Activated naive CD8-positive, alpha-beta T cell treated with anti-CD3 and anti-CD28 coated beads for 36 hours (primary cell): Measurements from ENCODE around the gene SORCS1. TPM values are rescaled to one million over a fixed set of nuclear protein-coding genes. Genes with fewer than 3 reads are reported as not detected.

Experiments used
- DNase-seq: peaks from one replicate; pipeline ENCODE4 v3.0.0; 2021
- H3K27ac Mint-ChIP-seq: one replicate; pipeline ENCODE4 v1.8.0; 2022; ENCODE audit warnings: mild to moderate bottlenecking, moderate library complexity, mixed read lengths
- H3K27me3 Mint-ChIP-seq: one replicate; pipeline ENCODE4 v1.8.0; 2022; ENCODE audit warnings: mild to moderate bottlenecking, mixed read lengths
- H3K36me3 Mint-ChIP-seq: one replicate; pipeline ENCODE4 v1.8.0; 2021; ENCODE audit warnings: mild to moderate bottlenecking, mixed read lengths
- H3K4me1 Mint-ChIP-seq: one replicate; pipeline ENCODE4 v1.8.0; 2021; ENCODE audit warnings: mixed read lengths
- H3K4me3 Mint-ChIP-seq: one replicate; pipeline ENCODE4 v1.8.0; 2022; ENCODE audit warnings: mild to moderate bottlenecking, moderate library complexity, mixed read lengths
- H3K9me3 Mint-ChIP-seq: one replicate; pipeline ENCODE4 v1.8.0; 2022; ENCODE audit warnings: mixed read lengths
- total RNA-seq, 2 experiments: library from RNA; stranded (reverse); gene quantifications; one replicate each; pipeline ENCODE4 v1.2.3, GENCODE V29; 2021

The SORCS1 gene
- total RNA-seq, 2 experiments from 2014 or later, result not detected

GRCh38 chr10:106967452-106967851 is 197.1 kb downstream of the SORCS1 start:
- no peak overlapping the region for H3K4me3 Mint-ChIP-seq
- H3K9me3 Mint-ChIP-seq, result peaks cover 3% of the 10 kb centered on the region
- H3K4me1 Mint-ChIP-seq, result no peaks in the 10 kb centered on the region
- no peaks in the 10 kb centered on the region for H3K27me3 Mint-ChIP-seq
- H3K36me3 Mint-ChIP-seq, result no peaks in the 10 kb centered on the region
- DNase-seq, result no peak
- no peak overlapping the region for H3K27ac Mint-ChIP-seq

GRCh38 chr10:106960812-106961211 is 203.7 kb downstream of the SORCS1 start:
- H3K27me3 Mint-ChIP-seq, result no peaks in the 10 kb centered on the region

GRCh38 chr10:106959521-106959920 is 205.0 kb downstream of the SORCS1 start:
- no peak overlapping the region for H3K4me3 Mint-ChIP-seq
- no peak for DNase-seq
- no peak overlapping the region for H3K27ac Mint-ChIP-seq
- peaks cover 2% of the 10 kb centered on the region for H3K9me3 Mint-ChIP-seq
- no peaks in the 10 kb centered on the region for H3K27me3 Mint-ChIP-seq
- H3K36me3 Mint-ChIP-seq, result no peaks in the 10 kb centered on the region
- no peaks in the 10 kb centered on the region for H3K4me1 Mint-ChIP-seq

More at GRCh38 chr10:106960812-106961211, 203.7 kb downstream of the SORCS1 start:
- Mint-ChIP-seq H3K9me3 (peaks cover 2% of the 10 kb centered on the region), H3K4me3 (no peak overlapping the region), H3K27ac (no peak overlapping the region), H3K36me3 (no peaks in the 10 kb centered on the region), H3K4me1 (no peaks in the 10 kb centered on the region)
- DNase-seq, result no peak

- Mint-ChIP-seq H3K27ac (no peak overlapping the region), H3K27me3 (no peaks in the 10 kb centered on the region), H3K9me3 (peaks cover 2% of the 10 kb centered on the region), H3K4me3 (no peak overlapping the region), H3K4me1 (no peaks in the 10 kb centered on the region), H3K36me3 (no peaks in the 10 kb centered on the region)
- no peak for DNase-seq
Observed at GRCh38 chr10:106958589-106959361, 205.7 kb downstream of the SORCS1 start.

- Mint-ChIP-seq H3K4me1 (no peaks in the 10 kb centered on the region), H3K36me3 (no peaks in the 10 kb centered on the region), H3K9me3 (peaks cover 2% of the 10 kb centered on the region), H3K27me3 (no peaks in the 10 kb centered on the region), H3K27ac (no peak overlapping the region), H3K4me3 (no peak overlapping the region)
- no peak for DNase-seq
Observed at GRCh38 chr10:106957823-106958588, 206.5 kb downstream of the SORCS1 start.

GRCh38 chr10:106956216-106956915 is 208.1 kb downstream of the SORCS1 start:
- Mint-ChIP-seq H3K4me3 (no peak overlapping the region), H3K36me3 (no peaks in the 10 kb centered on the region), H3K4me1 (no peaks in the 10 kb centered on the region), H3K27ac (no peak overlapping the region), H3K27me3 (no peaks in the 10 kb centered on the region), H3K9me3 (no peaks in the 10 kb centered on the region)
- no peak for DNase-seq

GRCh38 chr10:106955133-106955532 is 209.4 kb downstream of the SORCS1 start:
- Mint-ChIP-seq H3K4me3 (no peak overlapping the region), H3K27me3 (no peaks in the 10 kb centered on the region), H3K4me1 (no peaks in the 10 kb centered on the region), H3K9me3 (no peaks in the 10 kb centered on the region), H3K36me3 (no peaks in the 10 kb centered on the region), H3K27ac (no peak overlapping the region)
- no peak for DNase-seq

- no peaks in the 10 kb centered on the region for H3K4me1 Mint-ChIP-seq
- no peak overlapping the region for H3K4me3 Mint-ChIP-seq
- no peaks in the 10 kb centered on the region for H3K36me3 Mint-ChIP-seq
- no peaks in the 10 kb centered on the region for H3K9me3 Mint-ChIP-seq
- no peak overlapping the region for H3K27ac Mint-ChIP-seq
- no peaks in the 10 kb centered on the region for H3K27me3 Mint-ChIP-seq
- no peak for DNase-seq
Observed at GRCh38 chr10:106952033-106952432, 212.5 kb downstream of the SORCS1 start.

GRCh38 chr10:106949680-106950478 is 214.6 kb downstream of the SORCS1 start:
- DNase-seq, result no peak
- Mint-ChIP-seq H3K4me1 (no peaks in the 10 kb centered on the region), H3K4me3 (no peak overlapping the region), H3K27me3 (no peaks in the 10 kb centered on the region), H3K36me3 (no peaks in the 10 kb centered on the region), H3K27ac (no peak overlapping the region), H3K9me3 (peaks cover 2% of the 10 kb centered on the region)

GRCh38 chr10:106947643-106948042 is 216.9 kb downstream of the SORCS1 start:
- no peaks in the 10 kb centered on the region for H3K4me1 Mint-ChIP-seq
- H3K9me3 Mint-ChIP-seq, result peaks cover 2% of the 10 kb centered on the region
- no peak overlapping the region for H3K4me3 Mint-ChIP-seq
- H3K27me3 Mint-ChIP-seq, result no peaks in the 10 kb centered on the region
- no peaks in the 10 kb centered on the region for H3K36me3 Mint-ChIP-seq
- no peak overlapping the region for H3K27ac Mint-ChIP-seq
- DNase-seq, result no peak

GRCh38 chr10:106942035-106942662 is 222.4 kb downstream of the SORCS1 start:
- Mint-ChIP-seq H3K27ac (no peak overlapping the region), H3K27me3 (no peaks in the 10 kb centered on the region), H3K36me3 (no peaks in the 10 kb centered on the region), H3K9me3 (peaks cover 2% of the 10 kb centered on the region), H3K4me3 (no peak overlapping the region), H3K4me1 (no peaks in the 10 kb centered on the region)
- no peak for DNase-seq

GRCh38 chr10:106941297-106942034 is 223.0 kb downstream of the SORCS1 start:
- Mint-ChIP-seq H3K4me3 (no peak overlapping the region), H3K27ac (no peak overlapping the region), H3K36me3 (no peaks in the 10 kb centered on the region), H3K27me3 (no peaks in the 10 kb centered on the region), H3K4me1 (no peaks in the 10 kb centered on the region), H3K9me3 (no peaks in the 10 kb centered on the region)
- no peak for DNase-seq

GRCh38 chr10:106938513-106938912 is 226.0 kb downstream of the SORCS1 start:
- Mint-ChIP-seq H3K4me1 (no peaks in the 10 kb centered on the region), H3K36me3 (no peaks in the 10 kb centered on the region), H3K9me3 (no peaks in the 10 kb centered on the region), H3K27ac (no peak overlapping the region), H3K4me3 (no peak overlapping the region), H3K27me3 (no peaks in the 10 kb centered on the region)
- no peak for DNase-seq

GRCh38 chr10:106935978-106936451 is 228.5 kb downstream of the SORCS1 start:
- H3K4me1 Mint-ChIP-seq, result no peaks in the 10 kb centered on the region
- no peak overlapping the region for H3K27ac Mint-ChIP-seq
- no peaks in the 10 kb centered on the region for H3K36me3 Mint-ChIP-seq
- no peak overlapping the region for H3K4me3 Mint-ChIP-seq
- no peaks in the 10 kb centered on the region for H3K27me3 Mint-ChIP-seq
- no peak for DNase-seq
- H3K9me3 Mint-ChIP-seq, result no peaks in the 10 kb centered on the region
